Osteocyte (in vitro differentiated cells): ENCODE measurements around the gene LHX1. TPM values are rescaled to one million over a fixed set of nuclear protein-coding genes. Genes with fewer than 3 reads are reported as not detected.

Experiments used
- DNase-seq: peaks from one replicate; pipeline ENCODE4 v3.0.0; 2021; ENCODE audit warnings: mixed read lengths; ENCODE audit not compliant: unreplicated experiment; ENCODE audit errors: extremely low spot score
- H3K27ac Mint-ChIP-seq: one replicate; pipeline ENCODE4 v1.8.0; 2021; ENCODE audit warnings: mild to moderate bottlenecking, mixed read lengths; ENCODE audit not compliant: unreplicated experiment
- H3K27me3 Mint-ChIP-seq: one replicate; pipeline ENCODE4 v1.8.0; 2021; ENCODE audit warnings: mixed read lengths; ENCODE audit not compliant: unreplicated experiment
- H3K36me3 Mint-ChIP-seq: one replicate; pipeline ENCODE4 v1.8.0; 2021; ENCODE audit warnings: mixed read lengths; ENCODE audit not compliant: unreplicated experiment
- H3K4me1 Mint-ChIP-seq: one replicate; pipeline ENCODE4 v1.8.0; 2021; ENCODE audit warnings: mixed read lengths; ENCODE audit not compliant: unreplicated experiment
- H3K4me3 Mint-ChIP-seq: one replicate; pipeline ENCODE4 v1.8.0; 2021; ENCODE audit warnings: mild to moderate bottlenecking, moderate library complexity, mixed read lengths; ENCODE audit not compliant: unreplicated experiment
- H3K9me3 Mint-ChIP-seq: one replicate; pipeline ENCODE4 v1.8.0; 2021; ENCODE audit warnings: mixed read lengths; ENCODE audit not compliant: unreplicated experiment
- CTCF ChIP-seq: fragments of 200-600 bp; sonication (generic); IDR thresholded peaks from 2 replicates; pipeline ENCODE4 v1.5.0; 2021; ENCODE audit warnings: antibody characterized with exemption, mild to moderate bottlenecking, moderate library complexity
- total RNA-seq: library from RNA; stranded (reverse); gene quantifications from 2 replicates; pipeline ENCODE4 v1.2.1, GENCODE V29; 2021

LHX1 gene
- total RNA-seq, 1 donor from 2014 or later = not detected

- no peak overlapping the region for H3K4me3 Mint-ChIP-seq
- no peaks in the 10 kb centered on the region for H3K9me3 Mint-ChIP-seq
- TF ChIP-seq CTCF = no peak
- H3K27ac Mint-ChIP-seq = no peak overlapping the region
- peaks cover 22% of the 10 kb centered on the region for H3K4me1 Mint-ChIP-seq
- H3K27me3 Mint-ChIP-seq = peaks cover 84% of the 10 kb centered on the region
- no peak for DNase-seq
- no peaks in the 10 kb centered on the region for H3K36me3 Mint-ChIP-seq
Observed at GRCh38 chr17:36942019-36942599, 4.8 kb downstream of the LHX1 start.

- Mint-ChIP-seq H3K27ac (no peak overlapping the region), H3K27me3 (peaks cover 84% of the 10 kb centered on the region), H3K4me3 (no peak overlapping the region), H3K36me3 (no peaks in the 10 kb centered on the region), H3K4me1 (peaks cover 16% of the 10 kb centered on the region), H3K9me3 (no peaks in the 10 kb centered on the region)
- no peak for DNase-seq
- TF ChIP-seq CTCF = no peak
Observed at GRCh38 chr17:36942631-36943125, 5.4 kb downstream of the LHX1 start.

GRCh38 chr17:36943250-36944191 lies 6.2 kb downstream of the LHX1 start:
- Mint-ChIP-seq H3K4me1 (peaks cover 15% of the 10 kb centered on the region), H3K4me3 (no peak overlapping the region), H3K36me3 (no peaks in the 10 kb centered on the region), H3K9me3 (no peaks in the 10 kb centered on the region), H3K27me3 (peaks cover 80% of the 10 kb centered on the region), H3K27ac (no peak overlapping the region)
- no peak for DNase-seq
- TF ChIP-seq CTCF = no peak

- Mint-ChIP-seq H3K27ac (no peak overlapping the region), H3K27me3 (peaks cover 71% of the 10 kb centered on the region), H3K9me3 (no peaks in the 10 kb centered on the region), H3K4me3 (no peak overlapping the region), H3K4me1 (peaks cover 15% of the 10 kb centered on the region), H3K36me3 (no peaks in the 10 kb centered on the region)
- no peak for TF ChIP-seq CTCF
- no peak for DNase-seq
Observed at GRCh38 chr17:36944553-36944952, 7.3 kb downstream of the LHX1 start.

- H3K27ac Mint-ChIP-seq = no peak overlapping the region
- H3K4me3 Mint-ChIP-seq = no peak overlapping the region
- no peaks in the 10 kb centered on the region for H3K36me3 Mint-ChIP-seq
- no peaks in the 10 kb centered on the region for H3K9me3 Mint-ChIP-seq
- no peak for TF ChIP-seq CTCF
- peaks cover 21% of the 10 kb centered on the region for H3K4me1 Mint-ChIP-seq
- peaks cover 66% of the 10 kb centered on the region for H3K27me3 Mint-ChIP-seq
- DNase-seq = no peak
Observed at GRCh38 chr17:36945140-36945539, 7.9 kb downstream of the LHX1 start.
